BJ (cell line): Measurements from ENCODE around the gene GNPAT. TPM values are rescaled to one million over a fixed set of nuclear protein-coding genes. Genes with fewer than 3 reads are reported as not detected.

Source experiments
- CTCF ChIA-PET: fragments of 350-600 bp; formaldehyde crosslinking; extraction: SDS; loops from one replicate; lab custom pipeline; 2021; ENCODE audit warnings: antibody characterized with exemption, inconsistent platforms; lab: Yijun Ruan, JAX
- POLR2A ChIA-PET: fragments of 300-600 bp; sonication (Branson Sonifier 250); formaldehyde crosslinking; extraction: SDS; loops from one replicate; lab custom pipeline; 2021; ENCODE audit warnings: antibody characterized with exemption; lab: Charles Lee
- DNase-seq: peaks from one replicate; pipeline ENCODE4 v3.0.0-alpha.2; 2011; ENCODE audit warnings: low read depth
- H3K27me3 ChIP-seq: 2 replicates; pipeline ENCODE4 v1.6.0; 2011; ENCODE audit warnings: low read length; ENCODE audit not compliant: control insufficient read depth, insufficient read depth
- H3K36me3 ChIP-seq: 2 replicates; pipeline ENCODE4 v1.5.1; 2011; ENCODE audit warnings: low read length; ENCODE audit not compliant: control insufficient read depth, insufficient read depth
- H3K4me3 ChIP-seq: 2 replicates; pipeline ENCODE4 v1.5.1; 2011; ENCODE audit warnings: low read depth, mild to moderate bottlenecking, control low read depth, low read length
- polyA plus RNA-seq: library from polyadenylated mRNA; depleted of rRNA; stranded (reverse); fragments of >200 nt; gene quantifications from 2 replicates; pipeline ENCODE4 v1.2.3, GENCODE V29; 2011
- TF ChIP-seq, protein P1 (sequence below): IDR thresholded peaks from 2 replicates; pipeline ENCODE4 v1.5.1; 2011; ENCODE audit warnings: low read depth, mild to moderate bottlenecking, control low read depth, inconsistent platforms, low read length, moderate library complexity; ENCODE audit not compliant: insufficient read depth

The GNPAT gene
- polyA plus RNA-seq, 1 experiment: 22.8 TPM

DNA sequence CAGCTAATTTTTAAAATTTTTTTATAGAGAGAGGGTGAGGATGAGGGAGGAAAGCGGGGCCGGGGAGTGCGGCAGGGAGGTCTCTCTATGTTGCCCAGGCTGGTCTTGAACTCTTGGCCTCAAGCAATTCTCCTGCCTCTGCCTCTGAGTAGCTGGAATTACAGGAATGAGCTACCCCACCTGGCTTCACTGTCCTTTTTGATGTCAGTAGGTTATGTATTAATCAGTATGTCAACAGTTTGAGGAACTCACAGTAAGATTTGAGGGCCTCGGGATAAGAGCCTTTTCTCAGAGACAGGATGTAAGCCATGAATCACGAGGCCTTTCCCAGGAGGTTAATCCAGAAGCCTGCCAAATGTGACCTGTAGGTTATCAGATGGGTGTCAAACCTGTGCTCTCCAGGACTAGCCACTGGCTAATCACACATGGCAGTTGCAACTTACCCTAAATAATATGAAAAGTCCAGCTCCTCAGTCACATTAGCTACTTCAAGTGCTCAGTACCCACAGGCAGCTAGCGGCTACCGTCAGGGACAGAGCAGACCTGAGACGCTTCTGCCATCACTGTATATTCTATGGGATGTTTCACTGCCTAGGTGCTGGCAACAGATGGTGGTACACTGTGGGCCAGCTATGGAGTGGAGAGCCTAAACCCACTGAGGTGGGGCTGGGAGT lies 46.0 kb upstream of the GNPAT start:
- POLR2A ChIA-PET: no interaction called here
- Histone ChIP-seq H3K27me3 (no peaks in the 10 kb centered on the region), H3K36me3 (no peaks in the 10 kb centered on the region), H3K4me3 (no peak overlapping the region)
- DNase-seq: no peak
- TF ChIP-seq, protein P1, sequence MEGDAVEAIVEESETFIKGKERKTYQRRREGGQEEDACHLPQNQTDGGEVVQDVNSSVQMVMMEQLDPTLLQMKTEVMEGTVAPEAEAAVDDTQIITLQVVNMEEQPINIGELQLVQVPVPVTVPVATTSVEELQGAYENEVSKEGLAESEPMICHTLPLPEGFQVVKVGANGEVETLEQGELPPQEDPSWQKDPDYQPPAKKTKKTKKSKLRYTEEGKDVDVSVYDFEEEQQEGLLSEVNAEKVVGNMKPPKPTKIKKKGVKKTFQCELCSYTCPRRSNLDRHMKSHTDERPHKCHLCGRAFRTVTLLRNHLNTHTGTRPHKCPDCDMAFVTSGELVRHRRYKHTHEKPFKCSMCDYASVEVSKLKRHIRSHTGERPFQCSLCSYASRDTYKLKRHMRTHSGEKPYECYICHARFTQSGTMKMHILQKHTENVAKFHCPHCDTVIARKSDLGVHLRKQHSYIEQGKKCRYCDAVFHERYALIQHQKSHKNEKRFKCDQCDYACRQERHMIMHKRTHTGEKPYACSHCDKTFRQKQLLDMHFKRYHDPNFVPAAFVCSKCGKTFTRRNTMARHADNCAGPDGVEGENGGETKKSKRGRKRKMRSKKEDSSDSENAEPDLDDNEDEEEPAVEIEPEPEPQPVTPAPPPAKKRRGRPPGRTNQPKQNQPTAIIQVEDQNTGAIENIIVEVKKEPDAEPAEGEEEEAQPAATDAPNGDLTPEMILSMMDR: no peak
- CTCF ChIA-PET: interaction anchor here (1.3 to 1.4 kb wide), 3 partner anchors 10 to 19 kb away, joined by 3 to 4 read pairs (median 3); no protein-coding TSS in a partner anchor

DNA sequence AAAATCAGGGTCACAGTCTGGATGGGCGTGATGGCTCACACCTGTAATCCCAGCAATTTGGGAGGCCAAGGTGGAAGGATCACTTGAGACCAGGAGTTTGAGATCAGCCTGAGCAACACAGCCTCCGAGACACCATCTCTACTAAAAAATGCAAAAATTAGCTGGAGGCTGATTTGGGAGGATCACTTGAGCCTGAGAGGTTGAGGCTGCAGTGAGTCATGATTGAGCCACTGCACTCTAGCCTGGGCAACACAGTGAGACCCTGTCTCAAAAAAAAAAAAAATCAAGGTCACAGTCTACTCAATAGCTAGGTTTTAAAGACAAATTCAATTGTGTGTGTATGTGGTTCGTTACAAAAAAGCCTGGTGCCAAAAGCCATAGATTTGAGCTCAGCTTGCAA lies 44.7 kb upstream of the GNPAT start:
- DNase-seq: no peak
- Histone ChIP-seq H3K4me3 (no peak overlapping the region), H3K27me3 (no peaks in the 10 kb centered on the region), H3K36me3 (no peaks in the 10 kb centered on the region)
- TF ChIP-seq, protein P1: no peak
- CTCF ChIA-PET: interaction anchor here (0.8 to 1.3 kb wide), 4 partner anchors 9 to 399 kb away, joined by 3 to 5 read pairs (median 4); no protein-coding TSS in a partner anchor
- POLR2A ChIA-PET: no interaction called here

DNA sequence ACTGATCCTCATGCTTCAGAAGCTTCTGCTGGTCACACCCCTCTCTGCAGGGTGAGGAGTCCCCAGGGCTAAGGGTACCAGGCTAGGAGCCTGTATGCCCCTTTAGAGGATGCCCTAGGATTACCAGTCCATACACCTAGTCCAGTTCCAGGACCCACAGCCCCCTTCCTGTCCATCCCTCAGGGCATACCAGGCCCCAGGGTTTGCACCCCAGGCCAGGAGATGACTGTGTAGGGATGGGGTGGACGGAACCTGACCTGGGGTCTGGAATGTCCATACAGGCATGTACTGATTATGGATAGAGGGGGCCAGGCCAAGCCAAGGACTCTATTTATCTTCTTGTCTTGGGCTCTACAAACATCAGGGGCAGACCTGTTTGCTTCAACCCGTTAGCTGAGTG lies 44.3 kb upstream of the GNPAT start:
- TF ChIP-seq, protein P1: no peak
- no peak for DNase-seq
- Histone ChIP-seq H3K36me3 (no peaks in the 10 kb centered on the region), H3K4me3 (no peak overlapping the region), H3K27me3 (no peaks in the 10 kb centered on the region)
- CTCF ChIA-PET: interaction anchor here (0.8 to 1.3 kb wide), 4 partner anchors 8 to 399 kb away, joined by 3 to 5 read pairs (median 4); no protein-coding TSS in a partner anchor
- POLR2A ChIA-PET: no interaction called here

DNA sequence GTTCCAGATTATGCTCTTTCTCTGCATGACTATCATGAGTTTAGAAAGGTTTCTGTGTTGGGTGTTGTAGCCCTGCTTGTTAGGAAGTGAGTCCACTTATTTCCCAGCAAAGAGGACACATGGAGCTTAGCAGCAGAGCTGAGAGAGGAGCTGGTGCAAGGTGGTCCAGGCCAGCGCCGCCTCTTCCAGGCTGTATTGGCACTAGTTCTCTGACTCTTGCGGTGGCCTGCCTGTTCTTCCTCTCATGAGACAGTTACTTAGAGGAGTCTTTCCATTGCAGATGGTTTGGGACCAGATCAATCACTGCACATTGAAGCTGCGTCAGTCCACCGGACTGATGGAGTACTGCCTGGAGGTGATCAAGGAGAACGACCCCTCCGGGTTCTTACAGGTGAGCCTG lies 41.1 kb upstream of the GNPAT start:
- TF ChIP-seq, protein P1: no peak
- no peak overlapping the region for H3K4me3 ChIP-seq
- peaks cover 5% of the 10 kb centered on the region for H3K27me3 ChIP-seq
- DNase-seq: no peak
- POLR2A ChIA-PET: no interaction called here
- CTCF ChIA-PET: interaction anchor here (1.0 kb wide), 1 partner anchor 10 kb away, joined by 5 read pairs; no protein-coding TSS in a partner anchor
- no peaks in the 10 kb centered on the region for H3K36me3 ChIP-seq

DNA sequence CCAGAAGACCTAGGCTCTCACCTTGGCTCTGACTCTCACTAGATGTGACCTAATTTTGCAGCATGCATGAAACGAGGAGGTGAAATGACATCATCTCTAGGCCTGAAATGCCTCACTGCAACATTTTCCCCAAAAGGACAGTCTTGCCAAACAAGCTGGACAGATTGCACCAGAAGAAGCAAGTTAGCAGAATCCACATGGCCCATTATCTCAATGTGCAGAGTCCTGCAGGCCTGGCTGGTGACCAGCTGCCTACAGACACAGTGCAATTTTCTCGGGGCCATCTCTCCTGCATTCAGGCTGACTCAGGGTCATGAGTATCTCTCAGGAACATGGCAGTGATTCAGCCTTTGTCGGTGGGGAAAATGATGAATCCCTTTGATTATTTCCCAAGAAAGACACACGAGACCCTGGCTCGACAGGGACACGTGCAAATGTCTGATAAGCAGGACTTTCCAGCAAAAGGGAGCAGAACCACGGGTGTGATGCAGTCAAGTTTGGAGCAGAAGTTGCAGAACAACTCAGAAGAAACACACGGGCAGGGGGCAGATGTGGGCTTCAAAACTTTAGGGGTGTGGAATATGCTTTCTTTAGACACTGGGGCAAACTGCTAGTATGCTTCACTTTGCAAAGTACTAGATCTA lies 40.5 kb upstream of the GNPAT start:
- TF ChIP-seq, protein P1: no peak
- ChIA-PET CTCF (no interaction called here), POLR2A (no interaction called here)
- Histone ChIP-seq H3K27me3 (peaks cover 5% of the 10 kb centered on the region), H3K36me3 (no peaks in the 10 kb centered on the region), H3K4me3 (no peak overlapping the region)
- no peak for DNase-seq
